NB4 (cell line): ENCODE measurements around the gene JAML.

Source experiments
- POLR2A ChIP-seq: IDR thresholded peaks from 2 replicates; pipeline ENCODE4 v1.6.1; 2011; ENCODE audit warnings: mild to moderate bottlenecking; ENCODE audit not compliant: insufficient read length; ENCODE audit errors: extremely low read depth
- TF ChIP-seq, protein P1 (sequence below): IDR thresholded peaks from one replicate; pipeline ENCODE4 v1.5.1; 2012; ENCODE audit warnings: low read depth, low read length

DNA sequence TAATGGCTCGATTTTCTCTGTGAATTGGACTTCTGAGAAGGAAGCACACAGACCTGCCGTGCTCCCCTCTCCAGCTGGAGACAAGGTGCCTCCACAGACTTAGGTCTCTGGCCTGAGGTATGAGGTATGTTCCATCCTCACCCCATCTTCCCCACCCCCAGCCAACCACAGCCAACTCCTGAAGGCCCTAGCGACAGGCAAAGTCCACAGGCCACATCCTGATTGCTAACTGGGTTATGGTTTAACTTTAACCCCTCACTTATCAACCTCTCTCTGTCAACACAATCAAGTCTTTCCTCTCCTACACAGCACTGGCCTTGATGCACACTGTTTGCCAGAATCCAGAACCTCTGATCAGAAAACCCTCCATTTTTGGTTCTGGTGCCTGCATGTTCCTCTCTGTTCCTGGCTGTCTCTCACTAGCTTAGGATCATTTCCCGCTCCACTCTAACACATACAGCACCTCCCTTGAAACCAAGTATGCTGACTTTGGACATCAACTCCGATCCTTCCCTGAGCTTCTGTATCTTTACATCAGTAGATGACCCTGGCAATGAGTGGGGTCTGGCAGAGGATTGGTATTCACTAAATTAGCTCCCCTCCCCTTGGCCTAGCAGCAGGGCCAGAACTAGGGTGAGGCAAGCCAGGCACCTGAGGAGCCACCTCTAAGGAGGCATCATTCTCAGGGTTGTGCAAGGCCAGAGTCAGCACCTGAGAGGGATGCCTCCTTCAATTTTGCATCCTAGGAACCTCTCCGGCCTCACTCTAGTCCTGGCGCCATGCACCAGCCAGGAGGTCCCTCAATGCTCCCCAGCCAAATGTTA is 22.0 kb downstream of the JAML start:
- TF ChIP-seq, protein P1, sequence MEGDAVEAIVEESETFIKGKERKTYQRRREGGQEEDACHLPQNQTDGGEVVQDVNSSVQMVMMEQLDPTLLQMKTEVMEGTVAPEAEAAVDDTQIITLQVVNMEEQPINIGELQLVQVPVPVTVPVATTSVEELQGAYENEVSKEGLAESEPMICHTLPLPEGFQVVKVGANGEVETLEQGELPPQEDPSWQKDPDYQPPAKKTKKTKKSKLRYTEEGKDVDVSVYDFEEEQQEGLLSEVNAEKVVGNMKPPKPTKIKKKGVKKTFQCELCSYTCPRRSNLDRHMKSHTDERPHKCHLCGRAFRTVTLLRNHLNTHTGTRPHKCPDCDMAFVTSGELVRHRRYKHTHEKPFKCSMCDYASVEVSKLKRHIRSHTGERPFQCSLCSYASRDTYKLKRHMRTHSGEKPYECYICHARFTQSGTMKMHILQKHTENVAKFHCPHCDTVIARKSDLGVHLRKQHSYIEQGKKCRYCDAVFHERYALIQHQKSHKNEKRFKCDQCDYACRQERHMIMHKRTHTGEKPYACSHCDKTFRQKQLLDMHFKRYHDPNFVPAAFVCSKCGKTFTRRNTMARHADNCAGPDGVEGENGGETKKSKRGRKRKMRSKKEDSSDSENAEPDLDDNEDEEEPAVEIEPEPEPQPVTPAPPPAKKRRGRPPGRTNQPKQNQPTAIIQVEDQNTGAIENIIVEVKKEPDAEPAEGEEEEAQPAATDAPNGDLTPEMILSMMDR = no peak
- no peak for TF ChIP-seq POLR2A
